SK-N-SH (cell line): ENCODE results near the gene TMEM248. TPM values are rescaled to one million over a fixed set of nuclear protein-coding genes. Genes with fewer than 3 reads are reported as not detected.
A peak's percentile ranks its signal among the peaks of the same experiment; 100 is the strongest.

Source experiments
- CTCF ChIA-PET: fragments of 300-600, 350-600 bp; formaldehyde crosslinking; extraction: SDS; loops from one replicate; lab custom pipeline; 2021; lab: Yijun Ruan, JAX
- POLR2A ChIA-PET: fragments of 350-600 bp; sonication (Branson Sonifier 250); formaldehyde crosslinking; extraction: SDS; loops from one replicate; lab custom pipeline; 2020; ENCODE audit warnings: antibody characterized with exemption, inconsistent platforms; lab: Yijun Ruan, JAX
- DNase-seq: peaks from one replicate; pipeline ENCODE4 v3.0.0; 2012
- H2AFZ ChIP-seq: fragments of 200-600 bp; sonication (generic); 2 replicates; pipeline ENCODE4 v1.8.1; 2016; ENCODE audit warnings: antibody characterized with exemption, mild to moderate bottlenecking, low read depth
- H3F3A ChIP-seq: fragments of 200-600 bp; sonication (generic); replicated peaks from 2 replicates; pipeline ENCODE3; 2016; ENCODE audit warnings: antibody characterized with exemption, mild to moderate bottlenecking; ENCODE audit not compliant: insufficient read depth
- H3K27ac ChIP-seq, 2 experiments: fragments of 200-500 bp in 1 of 2; fragments of 200-600 bp in 1 of 2; sonication (Bioruptor generic) in 1 of 2; sonication (generic), shearing (Covaris generic) in 1 of 2; 2 replicates each; pipeline versions ENCODE4 v1.5.1 to v1.6.1; 2014 to 2016; ENCODE audit warnings: low read depth in 2 of 2, inconsistent platforms in 1 of 2, low read length in 1 of 2, mild to moderate bottlenecking in 1 of 2, mixed read lengths in 1 of 2
- H3K27me3 ChIP-seq: fragments of 200-600 bp; sonication (generic), shearing (Covaris generic); 2 replicates; pipeline ENCODE4 v1.6.1; 2016; ENCODE audit warnings: mixed run types; ENCODE audit not compliant: insufficient read depth
- H3K36me3 ChIP-seq, 2 experiments: fragments of 200-500 bp in 1 of 2; fragments of 200-600 bp in 1 of 2; sonication (Bioruptor generic) in 1 of 2; sonication (generic) in 1 of 2; replicated peaks in 1 of 2; 2 replicates each; pipeline versions ENCODE3 to v1.5.1; 2014 to 2016; ENCODE audit warnings: low read length in 1 of 2, mild to moderate bottlenecking in 1 of 2; ENCODE audit not compliant: insufficient read depth in 2 of 2, control insufficient read depth in 1 of 2
- H3K4me1 ChIP-seq, 2 experiments: fragments of 200-500 bp in 1 of 2; fragments of 200-600 bp in 1 of 2; sonication (Bioruptor generic) in 1 of 2; sonication (generic), shearing (Covaris generic) in 1 of 2; 2 replicates each; pipeline versions ENCODE4 v1.5.1 to v1.6.1; 2014 to 2016; ENCODE audit warnings: low read depth in 1 of 2, low read length in 1 of 2, mixed run types in 1 of 2; ENCODE audit not compliant: insufficient read depth in 2 of 2, control insufficient read depth in 1 of 2
- H3K4me2 ChIP-seq: fragments of 200-600 bp; sonication (generic), shearing (Covaris generic); 2 replicates; pipeline ENCODE4 v1.6.1; 2017; ENCODE audit warnings: mixed run types
- H3K4me3 ChIP-seq, 2 experiments: fragments of 200-500 bp in 1 of 2; fragments of 200-600 bp in 1 of 2; sonication (Bioruptor generic) in 1 of 2; sonication (generic), shearing (Covaris generic) in 1 of 2; 2 replicates each; pipeline versions ENCODE4 v1.5.1 to v1.8.1; 2014 to 2016; ENCODE audit warnings: low read depth in 2 of 2, inconsistent platforms in 1 of 2, low read length in 1 of 2, mild to moderate bottlenecking in 1 of 2, mixed read lengths in 1 of 2, moderate library complexity in 1 of 2
- H3K79me2 ChIP-seq: fragments of 200-600 bp; sonication (generic); 2 replicates; pipeline ENCODE4 v1.8.1; 2017; ENCODE audit warnings: mild to moderate bottlenecking; ENCODE audit not compliant: insufficient read depth
- H3K9ac ChIP-seq: fragments of 200-600 bp; sonication (generic); 2 replicates; pipeline ENCODE4 v1.6.1; 2017; ENCODE audit warnings: mixed run types
- H3K9me2 ChIP-seq: fragments of 200-600 bp; sonication (generic); 2 replicates; pipeline ENCODE4 v1.6.1; 2017; ENCODE audit warnings: mixed run types
- H3K9me3 ChIP-seq: fragments of 200-600 bp; sonication (generic); 2 replicates; pipeline ENCODE4 v1.6.1; 2017; ENCODE audit warnings: mixed run types, mild to moderate bottlenecking, moderate library complexity
- H4K20me1 ChIP-seq: fragments of 200-600 bp; sonication (generic); 2 replicates; pipeline ENCODE4 v1.6.1; 2017; ENCODE audit warnings: mild to moderate bottlenecking, mixed run types; ENCODE audit not compliant: insufficient read depth
- CHD2 ChIP-seq: fragments of 150-350 bp; IDR thresholded peaks from 2 replicates; pipeline ENCODE4 v1.6.1; 2018; ENCODE audit warnings: low read length; ENCODE audit not compliant: partially characterized antibody
- FOXM1 ChIP-seq: IDR thresholded peaks from 2 replicates; pipeline ENCODE4 v1.4.0; 2012; ENCODE audit warnings: low read depth, mild to moderate bottlenecking
- GABPA ChIP-seq: IDR thresholded peaks from 2 replicates; pipeline ENCODE4 v1.4.0; 2012; ENCODE audit warnings: low read depth, mild to moderate bottlenecking
- IRF3 ChIP-seq: fragments of 150-350 bp; IDR thresholded peaks from 2 replicates; pipeline ENCODE4 v1.6.1; 2016; ENCODE audit warnings: mild to moderate bottlenecking, low read depth, low read length
- MEF2A ChIP-seq: IDR thresholded peaks from 2 replicates; pipeline ENCODE4 v1.4.0; 2012; ENCODE audit warnings: low read depth, borderline replicate concordance
- MXI1 ChIP-seq: IDR thresholded peaks from 2 replicates; pipeline ENCODE4 v1.6.1; 2012; ENCODE audit warnings: mild to moderate bottlenecking, low read depth, low read length, improper control_type of control experiment
- NRF1 ChIP-seq: IDR thresholded peaks from 2 replicates; pipeline ENCODE4 v1.6.1; 2012; ENCODE audit warnings: low read depth, mild to moderate bottlenecking, low read length
- PBX3 ChIP-seq: IDR thresholded peaks from 2 replicates; pipeline ENCODE4; 2012
- RAD21 ChIP-seq: IDR thresholded peaks from 2 replicates; pipeline ENCODE4 v1.6.1; 2012; ENCODE audit warnings: mild to moderate bottlenecking, low read length
- RCOR1 ChIP-seq: fragments of 150-350 bp; IDR thresholded peaks from 2 replicates; pipeline ENCODE4 v1.6.1; 2017; ENCODE audit warnings: antibody characterized with exemption, low read length
- REST ChIP-seq: IDR thresholded peaks from 2 replicates; pipeline ENCODE4 v1.6.1; 2012; ENCODE audit warnings: mild to moderate bottlenecking, low read depth, low read length, moderate library complexity
- RXRA ChIP-seq: IDR thresholded peaks from 2 replicates; pipeline ENCODE4 v1.4.0; 2012; ENCODE audit warnings: low read depth, mild to moderate bottlenecking, borderline replicate concordance
- SIN3A ChIP-seq: IDR thresholded peaks from 2 replicates; pipeline ENCODE4 v1.6.1; 2012; ENCODE audit warnings: low read depth, mild to moderate bottlenecking, low read length, moderate library complexity, borderline replicate concordance
- TCF12 ChIP-seq: IDR thresholded peaks from 2 replicates; pipeline ENCODE4 v1.4.0; 2012
- USF1 ChIP-seq: IDR thresholded peaks from 2 replicates; pipeline ENCODE4 v1.4.0; 2012; ENCODE audit warnings: low read depth, borderline replicate concordance
- USF2 ChIP-seq: fragments of 150-350 bp; IDR thresholded peaks from 2 replicates; pipeline ENCODE4 v1.6.1; 2017; ENCODE audit warnings: antibody characterized with exemption, low read length, low read depth, borderline replicate concordance
- ZBTB33 ChIP-seq: IDR thresholded peaks from 2 replicates; pipeline ENCODE4 v1.4.0; 2012; ENCODE audit warnings: low read depth, borderline replicate concordance
- WGBS: methylation state at CpG from one replicate; pipeline ENCODE4 v1.1.6; 2017; ENCODE audit warnings: low lambda C conversion rate; 5-methylcytosine and 5-hydroxymethylcytosine counted together
- polyA plus RNA-seq, 3 experiments: library from polyadenylated mRNA; depleted of rRNA; stranded (reverse); fragments of >200 nt; gene quantifications; 2 replicates each; pipeline ENCODE4 v1.2.3, GENCODE V29; 2012

Gene TMEM248
- polyA plus RNA-seq, 1 of the 3 experiments (the other 2 are of a cell fraction), result 185 TPM

GRCh38 chr7:66946545-66946944, 25.5 kb downstream of the TMEM248 start (continued):
- no peak for TF ChIP-seq IRF3
- no peak for TF ChIP-seq RXRA
- TF ChIP-seq ZBTB33, result no peak
- TF ChIP-seq TCF12, result no peak
- no peak for TF ChIP-seq USF1
- no peak for TF ChIP-seq FOXM1
- TF ChIP-seq USF2, result no peak
- no peak for TF ChIP-seq MEF2A
- no peak for TF ChIP-seq RAD21
- no peak for TF ChIP-seq CHD2

GRCh38 chr7:66948480-66949109, 27.6 kb downstream of the TMEM248 start:
- ChIA-PET POLR2A (no interaction called here), CTCF (interaction anchor here (0.7 to 1.3 kb wide), 4 partner anchors 8 to 22 kb away, joined by 3 to 4 read pairs (median 3); no protein-coding TSS in a partner anchor)
- H3K9me3 ChIP-seq, result no peaks in the 10 kb centered on the region
- peaks cover 3% of the 10 kb centered on the region for H3F3A ChIP-seq
- H3K4me2 ChIP-seq, result no peak overlapping the region
- H3K79me2 ChIP-seq, result peaks cover 34% of the 10 kb centered on the region; the same call in 1 of the 2 replicates
- H2AFZ ChIP-seq, result no peak overlapping the region
- H3K27me3 ChIP-seq, result no peaks in the 10 kb centered on the region
- H3K9ac ChIP-seq, result no peak overlapping the region
- peaks cover 0 to 9% of the 10 kb centered on the region in 2 experiments; a peak in 1 of 4 replicates for H3K4me1 ChIP-seq
- DNase-seq, result no peak
- H3K36me3 ChIP-seq, result peaks cover 49 to 80% of the 10 kb centered on the region in 2 experiments
- no peak overlapping the region for H3K4me3 ChIP-seq
- 87% methylated on average over 19 of the region's 19 CpGs for WGBS
- no peak overlapping the region for H3K27ac ChIP-seq
- no peaks in the 10 kb centered on the region; the same call in 1 of the 2 replicates for H4K20me1 ChIP-seq
- H3K9me2 ChIP-seq, result no peaks in the 10 kb centered on the region
- TF ChIP-seq RAD21 (0 out of 2 replicates have a peak, but pooled peaks have one; percentile 9), MXI1 (no peak), GABPA (no peak), RCOR1 (no peak), USF2 (no peak), IRF3 (no peak), MEF2A (no peak), REST (no peak), PBX3 (no peak), TCF12 (no peak), NRF1 (no peak), SIN3A (no peak)
